Calu3 (cell line): ENCODE measurements around the gene MGAT5. TPM values are rescaled to one million over a fixed set of nuclear protein-coding genes. Genes with fewer than 3 reads are reported as not detected.

ENCODE experiments used
- BruUV-seq: library from RNA; stranded (reverse); fragments of 400-500 nt; replicated peaks from 2 replicates; lab custom pipeline; 2021; lab: Mats Ljungman, UMichigan
- CTCF ChIA-PET: fragments of 300-600 bp; sonication (Branson Sonifier 250); formaldehyde crosslinking; loops from one replicate; lab custom pipeline; 2022; ENCODE audit warnings: antibody characterized with exemption; lab: Charles Lee
- DNase-seq: peaks from one replicate; pipeline ENCODE4 v3.0.0; 2022
- H3K27ac Mint-ChIP-seq: one replicate; pipeline ENCODE4 v1.8.0; 2022; ENCODE audit warnings: mixed read lengths; ENCODE audit not compliant: unreplicated experiment
- H3K27me3 Mint-ChIP-seq: one replicate; pipeline ENCODE4 v1.8.0; 2022; ENCODE audit warnings: mixed read lengths; ENCODE audit not compliant: unreplicated experiment
- H3K36me3 Mint-ChIP-seq: one replicate; pipeline ENCODE4 v1.8.0; 2022; ENCODE audit warnings: mild to moderate bottlenecking, moderate library complexity, mixed read lengths; ENCODE audit not compliant: insufficient read depth, unreplicated experiment
- H3K4me1 Mint-ChIP-seq: one replicate; pipeline ENCODE4 v1.8.0; 2022; ENCODE audit warnings: mild to moderate bottlenecking, low read depth, mixed read lengths; ENCODE audit not compliant: unreplicated experiment
- H3K4me3 Mint-ChIP-seq: one replicate; pipeline ENCODE4 v1.8.0; 2022; ENCODE audit warnings: mild to moderate bottlenecking, low read depth, moderate library complexity, mixed read lengths; ENCODE audit not compliant: unreplicated experiment
- H3K9me3 Mint-ChIP-seq: one replicate; pipeline ENCODE4 v1.8.0; 2022; ENCODE audit warnings: low read depth, mixed read lengths; ENCODE audit not compliant: unreplicated experiment
- CTCF ChIP-seq: fragments of 200-600 bp; IDR thresholded peaks from one replicate; pipeline ENCODE4 v1.8.0; 2022; ENCODE audit warnings: antibody characterized with exemption; ENCODE audit not compliant: unreplicated experiment
- intact Hi-C: fragments of 100-400 bp; cut with micrococcal nuclease; formaldehyde crosslinking; loops from one replicate; pipeline ENCODE4 v1.10.0; 2022; ENCODE audit not compliant: unreplicated experiment
- total RNA-seq: library from RNA; stranded (reverse); gene quantifications from 2 replicates; pipeline ENCODE4 v1.2.3, GENCODE V29; 2022

Gene MGAT5
- total RNA-seq, 1 experiment from 2014 or later = 129 TPM

GRCh38 chr2:134336921-134337320 lies 83.0 kb downstream of the MGAT5 start:
- no peak for DNase-seq
- Mint-ChIP-seq H3K27me3 (no peaks in the 10 kb centered on the region), H3K4me1 (no peaks in the 10 kb centered on the region), H3K4me3 (no peak overlapping the region), H3K36me3 (no peaks in the 10 kb centered on the region), H3K9me3 (no peaks in the 10 kb centered on the region), H3K27ac (no peak overlapping the region)
- no TSS peak for BruUV-seq
- no peak for TF ChIP-seq CTCF
- CTCF ChIA-PET = no interaction called here
- intact Hi-C loops = no loop called here

DNA sequence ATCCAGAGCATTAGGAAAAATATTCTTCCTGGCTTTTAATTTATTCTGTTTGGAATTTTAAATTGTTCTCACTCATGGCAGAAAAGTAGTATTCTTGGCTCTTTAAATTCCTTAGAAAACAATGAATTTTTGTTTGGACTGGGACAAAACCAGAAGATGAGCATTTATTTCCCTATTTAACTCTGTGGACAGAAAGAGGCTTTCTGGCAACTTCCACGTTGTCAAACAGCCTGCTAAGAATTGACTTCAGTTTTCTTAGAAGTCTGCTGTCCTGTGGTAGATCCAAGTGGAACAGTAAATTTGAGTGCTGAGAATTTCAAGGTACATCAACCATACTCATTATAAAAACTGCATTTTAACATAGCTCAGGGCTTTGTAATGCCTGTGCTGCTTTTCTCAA lies 83.8 kb downstream of the MGAT5 start:
- Mint-ChIP-seq H3K9me3 (no peaks in the 10 kb centered on the region), H3K36me3 (no peaks in the 10 kb centered on the region), H3K27ac (no peak overlapping the region), H3K27me3 (no peaks in the 10 kb centered on the region), H3K4me1 (no peaks in the 10 kb centered on the region), H3K4me3 (no peak overlapping the region)
- intact Hi-C loops = no loop called here
- CTCF ChIA-PET = no interaction called here
- no peak for DNase-seq
- BruUV-seq = no TSS peak
- no peak for TF ChIP-seq CTCF

DNA sequence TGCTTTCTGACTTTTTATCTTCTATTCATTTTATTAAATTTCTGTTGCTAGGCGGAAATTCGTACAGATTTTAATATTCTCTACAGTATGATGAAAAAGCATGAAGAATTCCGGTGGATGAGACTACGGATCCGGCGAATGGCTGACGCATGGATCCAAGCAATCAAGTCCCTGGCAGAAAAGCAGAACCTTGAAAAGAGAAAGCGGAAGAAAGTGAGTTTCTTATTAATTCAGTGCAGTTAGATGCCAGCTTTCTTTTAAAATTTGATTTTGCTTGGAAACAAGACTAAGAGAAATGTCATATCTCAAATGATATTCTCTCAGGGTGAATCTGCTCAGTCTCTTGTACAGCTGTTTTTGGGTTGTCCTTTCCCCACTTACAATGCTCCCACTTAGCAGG lies 84.3 kb downstream of the MGAT5 start:
- Mint-ChIP-seq H3K27me3 (no peaks in the 10 kb centered on the region), H3K36me3 (no peaks in the 10 kb centered on the region), H3K4me1 (no peaks in the 10 kb centered on the region), H3K4me3 (no peak overlapping the region), H3K9me3 (no peaks in the 10 kb centered on the region), H3K27ac (no peak overlapping the region)
- CTCF ChIA-PET = no interaction called here
- DNase-seq = no peak
- no TSS peak for BruUV-seq
- intact Hi-C loops = no loop called here
- no peak for TF ChIP-seq CTCF

DNA sequence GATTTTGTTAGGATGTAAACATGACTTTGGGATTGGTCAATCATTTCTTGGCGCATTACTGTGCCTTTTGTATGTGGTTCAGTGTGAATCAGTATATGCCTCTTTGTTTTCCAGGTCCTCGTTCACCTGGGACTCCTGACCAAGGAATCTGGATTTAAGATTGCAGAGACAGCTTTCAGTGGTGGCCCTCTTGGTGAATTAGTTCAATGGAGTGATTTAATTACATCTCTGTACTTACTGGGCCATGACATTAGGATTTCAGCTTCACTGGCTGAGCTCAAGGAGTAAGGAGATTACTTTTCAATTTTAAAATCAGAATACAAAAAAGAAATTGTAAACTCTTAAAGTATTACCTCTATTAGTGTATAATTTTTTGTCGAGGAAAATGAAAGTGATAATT lies 87.6 kb downstream of the MGAT5 start:
- no TSS peak for BruUV-seq
- CTCF ChIA-PET = interaction anchor here (0.6 kb wide), 1 partner anchor 384 kb away, joined by 4 read pairs; no protein-coding TSS in a partner anchor
- Mint-ChIP-seq H3K9me3 (no peaks in the 10 kb centered on the region), H3K4me1 (no peaks in the 10 kb centered on the region), H3K27me3 (no peaks in the 10 kb centered on the region), H3K4me3 (no peak overlapping the region), H3K36me3 (peaks cover 4% of the 10 kb centered on the region), H3K27ac (no peak overlapping the region)
- no peak for DNase-seq
- no peak for TF ChIP-seq CTCF
- intact Hi-C loops = no loop called here
